NCI-H146 treated with DMSO at 0.1 percent for 48 hours (cell line): Measurements from ENCODE around the gene NDUFS2.
A peak's percentile ranks its signal among the peaks of the same experiment; 100 is the strongest.

ENCODE experiments used
- DNase-seq: peaks from one replicate; lab custom pipeline; 2025; ENCODE audit not compliant: unreplicated experiment; lab: John Stamatoyannopoulos, UW

The NDUFS2 gene

GRCh38 chr1:161172349-161172748, 29.8 kb upstream of the NDUFS2 start:
- no peak for DNase-seq

DNA sequence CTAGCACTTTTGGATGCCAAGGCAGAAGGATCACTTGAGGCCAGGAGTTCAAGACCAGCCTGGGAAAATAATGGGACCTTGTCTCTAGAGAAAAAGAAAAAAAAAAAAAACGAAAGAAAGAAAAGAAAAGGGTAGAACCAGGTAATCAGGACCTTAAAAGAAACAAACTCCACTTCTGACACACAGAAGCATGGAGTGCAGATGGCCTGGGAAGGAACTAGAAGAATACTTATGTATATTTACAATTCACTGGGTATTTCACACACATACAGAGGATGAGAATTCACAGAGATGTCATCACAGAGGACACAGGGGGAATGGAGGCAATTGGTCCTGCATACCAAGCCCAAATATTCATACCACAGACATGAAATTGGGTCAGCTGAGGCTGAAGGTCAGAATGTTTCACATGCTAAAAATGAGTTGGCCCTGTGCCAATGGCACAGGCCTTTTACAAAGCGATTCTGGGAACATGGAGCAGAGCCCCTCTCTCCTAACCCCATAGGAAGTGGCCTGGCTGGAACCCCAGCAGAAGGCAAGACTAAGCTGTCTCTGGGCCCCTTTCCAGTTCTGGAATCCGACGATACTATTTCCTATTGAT, 29.3 kb upstream of the NDUFS2 start:
- DNase-seq, result no peak

DNA sequence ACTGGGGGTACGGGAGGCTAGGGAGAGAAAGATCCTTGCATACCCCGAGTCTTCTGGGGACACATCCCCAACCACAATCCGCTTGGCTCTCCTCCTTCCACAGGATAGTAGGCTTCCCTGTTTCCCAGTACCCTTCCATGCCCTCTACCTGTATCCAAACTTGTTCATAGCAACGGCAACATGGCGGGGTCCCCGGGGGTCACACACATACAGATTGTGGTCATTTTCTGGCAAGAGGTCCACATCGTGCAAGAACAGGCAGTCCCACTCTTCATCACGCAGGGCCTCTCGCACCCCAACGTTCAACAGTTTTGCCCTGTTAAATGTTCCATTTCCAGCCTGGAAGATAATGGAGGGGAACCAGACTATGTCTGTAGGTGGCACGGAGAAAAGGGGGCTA, 28.5 kb upstream of the NDUFS2 start:
- no peak for DNase-seq

DNA sequence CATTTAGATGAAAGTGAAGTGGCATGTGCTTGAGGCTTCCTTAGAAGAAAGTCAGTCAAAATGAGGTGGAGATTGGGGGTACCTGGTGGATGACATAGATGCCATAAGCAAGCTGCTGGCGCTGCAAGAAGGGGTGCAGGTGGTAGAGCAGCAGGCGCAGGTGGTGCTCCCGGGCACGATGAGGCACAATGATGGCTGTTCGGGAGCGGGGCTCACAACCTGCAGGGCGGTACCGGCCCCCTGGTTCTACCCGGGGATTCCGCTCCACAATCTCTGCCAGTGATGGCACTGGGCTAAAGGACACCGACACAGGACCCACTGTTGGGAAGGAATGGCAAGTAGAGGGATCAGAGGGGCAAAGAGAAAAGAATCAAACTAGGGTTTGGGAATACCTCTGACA, 27.3 kb upstream of the NDUFS2 start:
- no peak for DNase-seq

DNA sequence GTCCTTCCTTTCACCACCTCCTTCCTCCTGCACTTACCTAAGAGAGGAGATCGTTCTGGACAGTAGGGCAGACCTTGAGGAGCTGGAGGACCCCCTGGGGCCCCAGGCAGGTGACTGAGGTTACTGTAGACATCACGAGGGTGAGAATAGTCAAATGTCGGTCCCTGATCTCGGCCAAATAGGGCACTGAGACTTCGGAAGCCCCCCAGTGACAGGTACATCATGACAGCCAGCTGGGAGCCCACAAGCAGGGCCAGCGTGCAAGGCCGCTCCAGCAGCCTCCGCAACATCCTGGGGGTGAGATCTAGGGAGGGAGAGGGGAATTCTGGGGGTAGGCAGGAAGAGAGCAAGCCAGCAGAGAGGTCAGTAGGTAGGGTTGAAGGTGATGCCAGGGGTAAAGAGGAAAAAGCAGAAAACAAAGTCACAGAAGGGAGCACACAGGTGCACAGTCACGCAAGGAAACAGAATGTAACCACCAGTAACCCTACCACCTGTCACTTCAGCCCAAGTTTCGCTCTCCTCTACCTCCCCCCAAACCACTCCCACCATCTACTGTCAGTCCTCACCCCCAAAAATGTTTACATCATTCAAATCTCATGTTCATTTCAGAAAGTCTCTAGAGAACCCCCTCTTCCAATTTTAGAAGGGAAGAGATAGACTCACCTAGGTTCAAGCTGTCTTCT, 26.3 kb upstream of the NDUFS2 start:
- DNase-seq, result no peak

- DNase-seq, result no peak
Observed at GRCh38 chr1:161176468-161177111, 25.6 kb upstream of the NDUFS2 start.

GRCh38 chr1:161177112-161177935, 24.8 kb upstream of the NDUFS2 start, which contains the start of gene B4GALT3:
TSS of gene B4GALT3 (minus strand) at chr1:161177507. CDS start at chr1:161176060, 1,447 bp downstream.
- DNase-seq, result peak; percentile 81

GRCh38 chr1:161177936-161178244, 24.3 kb upstream of the NDUFS2 start:
- DNase-seq, result no peak

DNA sequence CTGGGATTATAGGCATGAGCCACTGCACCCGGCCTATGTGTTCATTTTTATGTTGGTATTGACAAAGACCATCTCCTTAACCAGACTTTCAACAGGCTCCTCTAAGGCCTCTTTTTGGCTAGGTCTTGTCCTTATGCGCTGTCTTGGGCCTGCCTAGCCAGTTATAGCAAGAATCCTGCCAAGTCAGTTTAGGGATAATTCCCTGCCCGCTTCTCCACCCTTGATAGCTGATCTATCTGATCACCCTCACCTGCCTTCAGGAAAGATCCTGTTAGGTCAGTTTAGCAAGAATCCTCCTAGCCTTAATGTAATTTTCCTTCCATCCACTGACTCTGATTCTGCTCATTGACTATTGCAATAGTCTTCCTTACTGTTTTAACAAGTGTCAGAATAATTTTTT, 22.5 kb upstream of the NDUFS2 start:
- no peak for DNase-seq

DNA sequence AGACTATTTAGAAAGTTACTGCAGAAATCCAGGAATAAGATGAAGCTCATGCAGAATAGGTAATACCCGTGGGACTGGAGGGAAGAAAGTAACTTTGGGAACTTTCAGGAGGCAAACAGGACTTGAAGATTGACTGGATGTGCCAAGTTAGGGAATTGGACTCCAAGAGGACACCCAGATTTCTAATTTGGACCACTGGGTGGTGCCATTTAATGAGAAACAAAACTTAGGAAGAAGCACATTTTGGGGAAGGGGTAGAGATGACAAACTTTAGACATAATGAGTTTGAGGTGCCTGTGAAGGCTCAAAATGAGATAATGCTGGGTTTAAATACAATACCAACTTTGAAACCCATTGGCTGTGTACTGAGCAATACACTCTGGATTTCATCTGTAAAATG, 21.5 kb upstream of the NDUFS2 start:
- DNase-seq, result no peak

DNA sequence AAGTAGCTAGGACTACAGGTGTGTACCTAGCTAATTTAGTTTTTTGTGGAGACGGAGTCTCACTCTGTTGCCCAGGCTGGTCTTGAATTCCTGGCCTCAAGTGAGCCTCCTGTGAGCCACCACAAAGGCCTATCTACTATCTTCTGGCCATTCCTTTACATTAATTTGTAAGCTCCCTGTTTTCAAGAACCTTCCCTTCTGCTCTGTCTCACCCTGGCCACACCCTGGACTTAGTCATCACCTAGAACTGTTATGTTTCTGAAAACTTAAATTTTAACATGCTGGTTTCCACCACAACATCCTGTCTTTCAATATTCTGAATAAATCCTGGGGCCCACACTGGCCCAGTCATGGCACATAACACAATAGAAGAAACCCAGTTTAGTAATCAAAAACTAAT, 20.0 kb upstream of the NDUFS2 start:
- no peak for DNase-seq

- no peak for DNase-seq
Observed at GRCh38 chr1:161185282-161185682, 16.9 kb upstream of the NDUFS2 start.

- no peak for DNase-seq
Observed at GRCh38 chr1:161185732-161186311, 16.3 kb upstream of the NDUFS2 start.

GRCh38 chr1:161187311-161187710, 14.9 kb upstream of the NDUFS2 start:
- no peak for DNase-seq

DNA sequence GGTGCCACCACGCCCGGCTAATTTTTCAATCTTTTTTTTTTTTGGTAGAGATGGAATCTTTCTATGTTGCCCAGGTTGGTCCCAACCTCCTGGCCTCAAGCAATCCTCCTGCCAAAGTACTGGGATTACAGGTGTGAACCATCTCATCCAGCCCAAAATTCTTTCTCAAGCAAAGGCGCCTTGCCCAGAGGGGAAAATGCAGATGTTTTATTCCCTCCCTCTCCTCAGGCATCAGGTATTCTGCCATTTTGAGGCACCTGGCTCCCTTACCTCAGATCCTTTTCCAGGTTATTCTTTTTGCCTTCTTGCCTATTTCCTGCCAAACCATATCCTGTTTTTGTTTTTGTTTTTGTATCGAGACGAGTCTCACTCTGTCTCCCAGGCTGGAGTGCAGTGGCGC, 13.8 kb upstream of the NDUFS2 start:
- no peak for DNase-seq

DNA sequence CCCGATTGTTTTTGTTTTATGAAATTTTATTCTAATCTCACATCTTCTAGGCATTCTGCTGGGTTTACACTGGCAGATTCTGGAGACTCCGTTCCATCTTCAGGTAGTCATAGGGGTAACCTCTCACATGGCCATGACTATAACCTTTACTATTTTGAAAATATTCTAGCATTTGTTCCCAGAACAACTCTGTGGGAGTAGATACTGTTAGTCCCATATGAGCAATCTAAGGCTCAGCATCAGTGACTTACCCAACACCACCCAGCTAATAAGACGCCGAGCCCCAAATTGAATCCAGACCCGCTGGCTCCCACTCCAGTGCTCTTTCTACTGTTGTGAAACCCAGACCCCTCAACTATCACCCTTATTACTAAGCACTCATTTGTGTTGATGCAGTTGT, 13.1 kb upstream of the NDUFS2 start:
- DNase-seq, result no peak

DNA sequence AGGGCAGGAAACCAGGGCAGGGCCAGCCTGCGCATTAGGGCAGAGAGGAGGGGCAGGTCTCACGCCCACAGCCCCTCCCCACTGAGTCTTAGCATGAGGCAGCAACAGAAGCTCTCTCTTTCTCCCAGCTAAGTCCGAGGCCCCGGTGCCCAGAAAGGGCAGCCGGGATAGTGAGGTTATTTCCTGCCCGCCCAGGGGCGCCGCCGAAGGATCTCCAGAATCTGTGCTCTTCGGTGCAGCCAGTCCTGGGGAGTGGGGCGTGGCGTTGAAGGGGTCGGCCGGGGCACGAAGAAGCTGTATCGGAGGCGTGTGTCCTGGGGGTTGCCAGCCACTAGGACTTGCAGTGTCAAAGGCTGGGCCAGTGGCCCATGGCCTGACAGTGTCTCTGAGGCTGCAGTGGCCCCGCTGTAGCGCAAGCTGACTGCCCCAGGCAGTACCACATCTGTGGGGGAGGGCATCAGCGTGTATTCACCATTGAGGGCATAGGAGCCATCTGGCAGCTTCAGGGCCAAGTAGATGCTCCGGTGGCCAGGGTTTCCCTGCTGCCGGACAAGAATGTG, 11.1 kb upstream of the NDUFS2 start:
- peak; percentile 26 for DNase-seq

GRCh38 chr1:161191971-161192370, 10.2 kb upstream of the NDUFS2 start:
- DNase-seq, result no peak

DNA sequence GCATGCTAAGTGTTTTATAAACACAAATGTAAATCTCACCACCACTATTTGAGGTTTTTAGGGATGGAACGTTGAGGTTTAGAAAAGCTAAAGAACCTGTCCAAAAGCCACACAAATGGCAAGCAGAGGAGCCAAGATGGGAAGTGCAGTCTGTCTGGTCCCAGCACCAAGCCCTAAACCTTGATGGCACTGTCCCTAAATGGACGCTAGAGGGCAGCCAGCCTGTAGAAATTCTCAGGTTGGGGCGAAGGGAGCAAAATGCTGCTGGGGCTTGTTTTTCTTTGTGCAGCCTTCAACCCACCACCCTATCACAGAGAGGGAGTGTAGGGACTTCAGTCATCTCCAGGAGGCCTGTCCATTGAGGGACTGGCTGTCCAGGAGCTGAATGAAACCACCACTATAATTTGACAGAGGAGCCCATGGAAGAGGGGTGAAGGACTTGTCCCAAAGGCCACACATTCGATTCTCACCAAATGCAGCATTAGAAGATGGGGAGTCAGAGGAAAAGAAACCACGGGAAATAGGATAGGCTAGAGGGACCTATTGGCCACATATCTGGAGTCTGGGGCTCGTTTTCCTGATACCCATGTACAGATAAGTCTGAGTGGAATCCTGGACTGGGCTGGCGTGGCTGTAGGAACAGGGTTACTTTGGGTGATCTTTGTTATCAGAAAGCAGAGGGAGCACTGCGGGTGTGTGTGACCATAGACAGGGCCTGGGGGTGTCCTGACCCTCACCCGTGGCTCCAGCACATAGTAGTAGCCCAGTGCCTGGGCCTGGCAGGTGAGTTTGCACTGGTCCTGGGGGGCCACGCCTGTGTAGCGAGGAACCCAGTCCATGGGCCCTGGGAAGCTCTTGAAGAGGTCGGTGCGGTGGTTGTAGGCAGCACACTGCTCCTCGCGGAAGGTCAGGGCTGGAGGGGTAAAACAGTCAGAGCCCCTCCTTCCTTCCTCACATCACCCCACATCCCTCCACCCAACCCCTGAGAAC, 9.4 kb upstream of the NDUFS2 start:
- peak; percentile 61 for DNase-seq
